T47D (cell line): ENCODE measurements around the gene MAD1L1.

ENCODE experiments used
- DNase-seq, 2 experiments: peaks; one replicate each; pipeline versions ENCODE4 v3.0.0 to v3.0.0-alpha.2; 2011 to 2012; ENCODE audit warnings: low read depth in 1 of 2, low spot score in 1 of 2
- JUND ChIP-seq: IDR thresholded peaks from 2 replicates; pipeline ENCODE4 v1.6.1; 2012; ENCODE audit warnings: low read depth
- in situ Hi-C: cut with HindIII; loops from 2 replicates; pipeline ENCODE4 v1.10.0; 2016; ENCODE audit warnings: low sequenced_read_pairs, low pct_unique_long_range_greater_than_20kb

MAD1L1 gene

GRCh38 chr7:2228921-2229320 lies 3.8 kb downstream of the MAD1L1 start:
- no peak for TF ChIP-seq JUND
- in situ Hi-C loops: no loop called here
- DNase-seq: no peak

GRCh38 chr7:2227699-2228098 lies 5.0 kb downstream of the MAD1L1 start:
- no peak for TF ChIP-seq JUND
- in situ Hi-C loops: no loop called here
- DNase-seq: no peak

GRCh38 chr7:2225830-2226229 lies 6.9 kb downstream of the MAD1L1 start:
- DNase-seq: no peak
- in situ Hi-C loops: no loop called here
- TF ChIP-seq JUND: no peak

GRCh38 chr7:2225336-2225735 lies 7.4 kb downstream of the MAD1L1 start:
- no peak for DNase-seq
- in situ Hi-C loops: no loop called here
- no peak for TF ChIP-seq JUND

GRCh38 chr7:2224934-2225333 lies 7.8 kb downstream of the MAD1L1 start:
- in situ Hi-C loops: no loop called here
- DNase-seq: no peak

GRCh38 chr7:2224491-2224928 lies 8.2 kb downstream of the MAD1L1 start:
- DNase-seq: no peak
- in situ Hi-C loops: no loop called here
- no peak for TF ChIP-seq JUND

More at GRCh38 chr7:2224934-2225333, 7.8 kb downstream of the MAD1L1 start:
- TF ChIP-seq JUND: no peak

GRCh38 chr7:2223321-2223720 lies 9.4 kb downstream of the MAD1L1 start:
- in situ Hi-C loops: no loop called here
- DNase-seq: no peak

GRCh38 chr7:2222516-2222915 lies 10.2 kb downstream of the MAD1L1 start:
- in situ Hi-C loops: no loop called here
- no peak for DNase-seq
- no peak for TF ChIP-seq JUND

More at GRCh38 chr7:2223321-2223720, 9.4 kb downstream of the MAD1L1 start:
- TF ChIP-seq JUND: no peak

GRCh38 chr7:2220954-2221353 lies 11.8 kb downstream of the MAD1L1 start:
- in situ Hi-C loops: no loop called here
- DNase-seq: no peak
- TF ChIP-seq JUND: no peak

- DNase-seq: no peak
- TF ChIP-seq JUND: no peak
- in situ Hi-C loops: no loop called here
Measured at GRCh38 chr7:2220506-2220905, 12.2 kb downstream of the MAD1L1 start.

- in situ Hi-C loops: no loop called here
- no peak for TF ChIP-seq JUND
Measured at GRCh38 chr7:2220030-2220429, 12.7 kb downstream of the MAD1L1 start.

GRCh38 chr7:2219606-2220005 lies 13.1 kb downstream of the MAD1L1 start:
- no peak for DNase-seq
- in situ Hi-C loops: no loop called here
- no peak for TF ChIP-seq JUND

More at GRCh38 chr7:2220030-2220429, 12.7 kb downstream of the MAD1L1 start:
- DNase-seq: no peak

GRCh38 chr7:2219136-2219535 lies 13.6 kb downstream of the MAD1L1 start:
- TF ChIP-seq JUND: no peak
- DNase-seq: no peak
- in situ Hi-C loops: no loop called here

GRCh38 chr7:2218444-2218785 lies 14.3 kb downstream of the MAD1L1 start:
- in situ Hi-C loops: no loop called here
- TF ChIP-seq JUND: no peak
- DNase-seq: no peak
